ENCODE measurements around the gene SMIM29.

- TF ChIP-seq POLR2A (IDR thresholded peaks at IDR 0.05), result no peak
- TF ChIP-seq, protein P1, sequence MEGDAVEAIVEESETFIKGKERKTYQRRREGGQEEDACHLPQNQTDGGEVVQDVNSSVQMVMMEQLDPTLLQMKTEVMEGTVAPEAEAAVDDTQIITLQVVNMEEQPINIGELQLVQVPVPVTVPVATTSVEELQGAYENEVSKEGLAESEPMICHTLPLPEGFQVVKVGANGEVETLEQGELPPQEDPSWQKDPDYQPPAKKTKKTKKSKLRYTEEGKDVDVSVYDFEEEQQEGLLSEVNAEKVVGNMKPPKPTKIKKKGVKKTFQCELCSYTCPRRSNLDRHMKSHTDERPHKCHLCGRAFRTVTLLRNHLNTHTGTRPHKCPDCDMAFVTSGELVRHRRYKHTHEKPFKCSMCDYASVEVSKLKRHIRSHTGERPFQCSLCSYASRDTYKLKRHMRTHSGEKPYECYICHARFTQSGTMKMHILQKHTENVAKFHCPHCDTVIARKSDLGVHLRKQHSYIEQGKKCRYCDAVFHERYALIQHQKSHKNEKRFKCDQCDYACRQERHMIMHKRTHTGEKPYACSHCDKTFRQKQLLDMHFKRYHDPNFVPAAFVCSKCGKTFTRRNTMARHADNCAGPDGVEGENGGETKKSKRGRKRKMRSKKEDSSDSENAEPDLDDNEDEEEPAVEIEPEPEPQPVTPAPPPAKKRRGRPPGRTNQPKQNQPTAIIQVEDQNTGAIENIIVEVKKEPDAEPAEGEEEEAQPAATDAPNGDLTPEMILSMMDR (IDR thresholded peaks at IDR 0.05), result no peak
- no peak for TF ChIP-seq POLR2AphosphoS5 (IDR thresholded peaks at IDR 0.05)
Measured at GRCh38 chr6:34278833-34279232, 30.0 kb upstream of the SMIM29 start.
